UCSD-AML1 (cell line): ENCODE measurements around the gene ANO4.
"Not testable (repeated sequence)": the region's sequence is repeated elsewhere in the genome, so short reads cannot be mapped to it uniquely, and the experiment has no call there.

Experiments
- DNase-seq: peaks from one replicate; lab custom pipeline; 2025; ENCODE audit not compliant: unreplicated experiment; lab: John Stamatoyannopoulos, UW

ANO4 gene

DNA sequence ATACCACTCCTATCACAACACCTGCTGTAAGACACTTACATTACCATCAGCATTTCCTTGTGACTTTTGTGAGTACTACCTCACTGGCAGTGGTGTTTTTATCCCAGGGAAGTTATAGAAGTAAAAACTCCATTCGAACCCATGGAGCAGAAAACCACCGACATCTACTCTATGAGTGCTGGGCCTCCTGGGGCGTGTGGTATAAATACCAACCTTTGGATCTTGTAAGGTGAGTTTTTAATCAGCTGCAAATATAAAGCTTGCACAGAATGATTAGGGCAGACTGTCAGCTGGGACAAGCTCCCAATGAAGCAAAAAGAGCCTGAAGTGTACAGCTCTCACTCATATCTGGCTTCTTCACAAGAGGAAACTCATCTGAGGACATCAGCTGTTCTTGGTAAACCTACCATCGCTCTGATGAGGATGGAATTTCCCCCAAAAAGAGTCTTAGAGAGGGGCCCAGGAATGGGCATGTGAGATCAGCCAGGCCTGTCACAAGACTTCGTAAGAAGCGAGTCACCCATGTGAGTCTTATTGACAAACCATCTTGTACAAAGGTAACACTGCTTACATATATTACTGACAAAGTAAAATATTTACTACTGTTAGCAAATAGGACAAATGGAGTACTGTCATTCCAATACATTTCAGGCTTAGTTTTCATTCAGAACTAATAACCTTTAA is 245.4 kb downstream of the ANO4 start:
- DNase-seq: no peak

GRCh38 chr12:101040936-101041335 is 246.4 kb downstream of the ANO4 start:
- no peak for DNase-seq

DNA sequence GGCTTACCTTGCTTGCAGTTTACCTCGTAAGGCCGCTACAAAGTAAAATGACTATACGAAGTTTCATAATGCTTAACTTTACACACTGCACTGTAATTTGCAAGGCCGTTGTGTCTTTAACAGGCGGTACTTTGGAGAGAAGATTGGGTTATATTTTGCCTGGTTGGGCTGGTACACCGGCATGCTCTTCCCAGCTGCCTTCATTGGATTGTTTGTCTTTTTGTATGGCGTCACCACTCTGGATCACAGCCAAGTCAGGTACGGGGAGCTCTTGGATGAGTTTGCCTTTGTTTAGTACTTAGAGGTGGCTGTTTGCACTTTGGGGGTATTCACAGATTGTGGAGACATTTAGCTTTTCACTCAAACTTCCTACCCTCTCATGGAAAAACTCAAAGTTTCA is 247.6 kb downstream of the ANO4 start:
- no peak for DNase-seq

GRCh38 chr12:101044512-101045059 is 250.0 kb downstream of the ANO4 start:
- no peak for DNase-seq

DNA sequence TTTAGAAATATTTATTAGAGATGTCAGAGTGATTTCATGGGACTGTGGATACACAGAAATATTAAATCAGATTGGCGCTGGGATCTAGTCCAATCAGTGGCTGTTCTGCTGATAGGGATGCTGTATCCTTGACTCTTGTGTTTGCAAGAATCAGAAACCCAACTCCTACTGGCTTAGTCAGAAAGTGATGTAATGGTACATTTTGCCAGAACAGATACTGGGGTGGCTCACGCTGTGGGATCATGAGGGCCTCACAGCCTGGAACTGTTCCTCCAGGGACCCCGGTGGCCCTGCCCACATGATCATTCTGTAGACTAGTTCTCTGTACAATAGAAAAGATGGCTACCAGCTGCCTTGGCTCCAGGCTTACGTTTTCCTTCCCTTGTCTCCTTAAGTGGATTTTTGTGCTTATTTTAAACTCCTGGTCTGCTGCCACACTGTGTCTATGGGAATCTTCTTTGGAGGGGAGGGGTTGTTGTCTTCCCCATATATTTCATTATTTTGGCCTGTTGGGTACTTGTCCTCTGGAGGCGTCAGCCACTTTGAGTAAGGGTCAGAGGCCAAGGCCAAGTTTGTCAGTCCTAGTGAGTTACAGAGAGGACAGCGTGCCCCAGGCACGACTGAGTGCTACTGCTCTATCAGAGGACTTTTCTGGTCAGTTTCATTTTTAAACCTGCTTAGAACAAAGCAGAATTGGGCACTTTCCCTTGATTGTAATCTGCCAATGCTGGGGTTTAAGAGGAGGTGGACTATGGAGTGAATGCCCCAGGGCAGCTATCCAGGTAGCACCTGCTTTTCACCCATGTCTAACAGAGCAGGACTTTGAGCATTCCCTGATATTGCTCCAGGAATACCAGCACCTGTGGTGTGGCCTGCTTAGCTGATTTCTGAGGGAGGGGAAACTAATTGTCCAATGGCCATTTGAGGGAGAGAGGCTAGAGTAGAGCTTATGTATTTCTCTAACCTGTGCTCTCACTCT is 251.2 kb downstream of the ANO4 start:
- no peak for DNase-seq

DNA sequence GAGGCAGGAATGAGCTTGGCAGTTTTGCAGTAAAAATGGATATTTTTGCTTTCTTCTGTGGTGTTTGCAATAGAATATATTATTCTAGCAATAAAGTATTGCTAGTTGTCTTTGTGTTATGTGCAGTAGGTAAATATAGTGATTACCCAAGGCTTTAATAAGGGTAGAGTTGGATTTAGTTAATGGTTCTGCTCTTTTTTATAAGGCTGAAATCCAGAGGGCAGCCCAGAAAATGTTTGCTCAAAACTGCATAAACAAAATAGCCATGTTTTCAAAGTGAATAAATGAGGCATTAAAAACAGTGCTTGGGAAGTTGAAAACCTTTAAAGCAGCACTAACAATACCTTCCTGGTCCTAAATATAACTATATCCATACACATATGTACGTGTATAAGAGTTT is 253.1 kb downstream of the ANO4 start:
- no peak for DNase-seq

DNA sequence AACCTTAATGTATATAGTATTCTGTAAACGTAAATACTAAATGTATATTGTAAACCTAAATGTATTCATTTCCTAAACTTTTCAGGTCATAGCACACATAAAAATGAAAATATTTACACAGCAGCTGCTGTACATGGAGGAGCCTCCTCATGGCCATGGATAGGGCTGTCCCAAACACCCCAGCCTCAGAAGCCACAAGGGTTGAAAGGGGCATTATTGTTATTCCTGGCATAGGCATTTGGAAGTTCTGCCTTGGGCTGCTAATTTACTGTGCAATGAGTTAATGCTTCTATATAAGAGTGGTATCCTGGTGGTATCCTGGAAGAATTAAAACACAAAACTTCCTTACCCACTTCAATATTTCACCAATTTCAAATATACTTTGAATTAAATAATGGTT is 256.1 kb downstream of the ANO4 start:
- DNase-seq: no peak

GRCh38 chr12:101051151-101051550 is 256.6 kb downstream of the ANO4 start:
- DNase-seq: no peak

DNA sequence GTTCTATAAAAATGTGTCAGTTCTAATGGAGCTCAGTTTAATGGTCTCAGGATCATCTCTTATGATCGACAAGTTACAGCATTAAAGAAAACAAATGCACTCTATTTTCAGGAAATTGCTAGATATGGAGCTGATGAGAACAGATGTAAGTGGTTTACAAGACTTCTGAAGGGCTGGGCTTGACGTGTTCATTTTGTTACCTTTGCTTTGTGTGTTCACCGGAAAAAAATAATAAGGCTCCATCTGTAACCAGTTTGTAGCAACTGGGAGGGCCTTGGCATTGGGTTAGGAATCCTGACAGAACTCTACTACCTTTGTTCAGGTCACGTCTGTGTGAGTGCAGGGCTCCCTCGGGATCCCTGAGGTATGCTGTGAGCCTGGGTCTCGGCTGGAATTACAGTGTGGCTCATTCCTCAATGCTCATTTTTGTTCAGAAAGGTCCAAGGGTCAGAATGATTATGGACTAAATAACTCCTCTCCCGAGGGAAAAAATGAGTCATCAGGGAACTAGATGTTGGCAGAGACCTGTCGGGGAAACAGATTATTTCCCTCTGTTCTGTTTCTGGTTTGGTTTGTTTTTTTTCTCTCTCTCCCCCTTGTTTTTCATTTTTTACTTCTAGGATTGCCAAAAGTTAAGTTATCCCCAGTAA is 257.4 kb downstream of the ANO4 start:
- DNase-seq: no peak

GRCh38 chr12:101053203-101053602 is 258.6 kb downstream of the ANO4 start:
- no peak for DNase-seq

GRCh38 chr12:101055940-101056339 is 261.4 kb downstream of the ANO4 start:
- no peak for DNase-seq

DNA sequence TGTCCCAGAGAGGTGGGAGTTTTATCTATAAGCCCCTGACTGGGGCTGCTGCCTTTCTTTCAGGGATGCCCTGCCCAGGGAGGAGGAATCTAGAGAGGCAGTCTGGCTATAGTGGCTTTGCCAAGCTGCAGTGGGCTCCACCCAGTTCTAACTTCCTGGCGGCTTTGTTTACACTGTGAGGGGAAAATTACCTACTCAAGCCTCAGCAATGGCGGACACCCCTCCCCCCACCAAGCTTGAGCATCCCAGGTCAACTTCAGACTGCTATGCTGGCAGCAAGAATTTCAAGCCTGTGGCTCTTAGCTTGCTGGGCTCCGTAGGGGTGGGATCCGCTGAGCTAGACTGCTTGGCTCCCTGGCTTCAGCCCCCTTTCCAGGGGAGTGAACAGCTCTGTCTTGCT is 267.9 kb downstream of the ANO4 start:
- not testable (repeated sequence) for DNase-seq

- no peak for DNase-seq
Observed at GRCh38 chr12:101064721-101065120, 270.1 kb downstream of the ANO4 start.

- DNase-seq: no peak
Observed at GRCh38 chr12:101066489-101066888, 271.9 kb downstream of the ANO4 start.

DNA sequence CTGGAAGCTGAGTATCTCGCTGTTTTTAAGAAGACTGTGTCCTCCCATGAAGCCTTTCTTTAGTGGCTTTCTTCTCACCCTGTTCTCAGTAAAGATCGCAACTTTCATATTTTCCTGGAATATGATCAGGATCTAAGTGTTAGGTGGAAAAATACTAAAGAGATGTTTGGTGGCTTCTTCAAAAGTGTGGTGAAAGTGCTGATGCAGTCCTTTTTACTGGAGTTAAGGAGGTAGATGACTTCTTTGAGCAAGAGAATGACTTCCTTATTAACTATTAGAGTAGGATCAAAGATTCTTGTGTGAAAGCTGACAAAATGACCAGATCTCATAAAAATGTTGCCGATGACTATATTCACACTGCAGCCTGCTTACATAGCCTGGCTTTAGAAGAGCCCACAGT is 273.8 kb downstream of the ANO4 start:
- DNase-seq: no peak

GRCh38 chr12:101068836-101069235 is 274.3 kb downstream of the ANO4 start:
- DNase-seq: no peak

GRCh38 chr12:101074940-101075680 is 280.5 kb downstream of the ANO4 start:
- no peak for DNase-seq

DNA sequence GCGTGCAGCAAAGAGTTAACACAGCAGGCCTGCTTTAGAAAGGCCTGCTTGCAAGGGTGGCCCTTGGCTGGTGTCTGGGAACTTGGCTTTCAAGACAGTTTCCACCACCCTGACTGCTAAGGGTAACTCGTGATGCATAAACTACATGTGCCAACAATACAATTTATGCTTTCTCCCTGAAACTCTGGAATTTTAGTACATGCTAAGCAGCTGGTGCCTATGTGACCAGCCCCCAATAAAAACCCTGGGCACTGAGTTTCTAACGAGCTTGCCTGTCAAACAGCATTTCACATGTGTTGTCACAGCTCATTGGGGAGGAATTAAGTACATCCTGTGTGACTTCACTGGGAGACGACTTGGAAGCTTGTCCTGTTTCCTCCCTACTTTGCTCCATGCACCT is 282.3 kb downstream of the ANO4 start:
- DNase-seq: no peak

DNA sequence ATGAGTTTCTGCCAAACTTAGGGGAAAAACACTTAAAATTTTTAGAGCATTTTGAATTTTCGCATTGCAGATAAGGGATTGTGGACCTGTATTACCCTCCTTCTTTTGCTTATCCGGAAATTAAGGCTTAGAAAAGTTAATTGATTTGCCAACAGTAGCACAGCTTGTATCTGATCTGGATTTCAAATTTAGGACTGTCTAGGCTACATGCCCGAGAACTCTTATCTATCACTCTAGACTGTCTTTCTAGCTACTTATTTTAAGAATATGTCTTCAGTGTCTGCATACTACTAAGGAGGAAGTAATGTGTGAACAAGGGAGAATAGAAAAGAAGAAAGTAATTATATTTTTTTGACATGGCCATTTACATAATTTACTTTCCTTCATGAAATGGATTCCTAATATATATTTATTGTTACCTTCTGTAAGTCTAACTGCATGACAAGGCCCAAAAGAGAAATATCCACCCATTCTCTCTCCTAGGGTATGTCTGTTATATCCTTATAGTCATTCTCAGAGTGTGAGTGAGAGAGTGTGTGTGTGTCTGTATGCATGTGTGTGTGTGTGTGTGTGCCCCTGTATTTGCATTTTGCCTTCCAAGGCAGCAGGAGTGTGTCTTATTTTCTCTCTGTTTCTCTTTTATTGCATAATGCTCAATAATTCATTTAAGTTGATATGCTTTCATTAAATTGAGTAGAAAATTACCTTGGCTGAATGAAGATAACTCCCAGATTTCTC is 283.4 kb downstream of the ANO4 start:
- DNase-seq: no peak
